ENCODE results near the gene USP15.
"Not testable (repeated sequence)": the region's sequence is repeated elsewhere in the genome, so short reads cannot be mapped to it uniquely, and the experiment has no call there.

Gene USP15

DNA sequence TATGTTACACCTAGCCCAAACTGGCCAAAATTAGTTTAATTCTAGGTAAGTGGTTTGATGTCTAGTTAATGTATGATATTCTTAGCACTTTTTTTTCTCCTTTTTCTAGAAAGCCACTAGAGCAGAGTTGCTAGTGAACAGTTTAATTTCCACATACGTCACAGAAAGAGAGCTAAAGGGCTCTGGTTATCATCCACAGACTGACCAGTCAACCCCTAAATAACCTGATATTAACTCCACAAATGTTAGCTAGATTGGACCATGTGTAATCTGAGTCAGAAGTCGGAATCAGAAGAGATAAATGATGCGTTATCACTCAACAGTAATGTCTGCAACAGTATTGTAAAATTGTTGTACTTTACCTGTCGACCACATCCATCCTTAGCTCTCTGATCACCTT lies 74.9 kb downstream of the USP15 start:
- DNase-seq = no peak
- peaks cover 0 to 18% (median 1%) of the 10 kb centered on the region in 4 donors for H3K4me1 ChIP-seq
- TF ChIP-seq, protein P1, sequence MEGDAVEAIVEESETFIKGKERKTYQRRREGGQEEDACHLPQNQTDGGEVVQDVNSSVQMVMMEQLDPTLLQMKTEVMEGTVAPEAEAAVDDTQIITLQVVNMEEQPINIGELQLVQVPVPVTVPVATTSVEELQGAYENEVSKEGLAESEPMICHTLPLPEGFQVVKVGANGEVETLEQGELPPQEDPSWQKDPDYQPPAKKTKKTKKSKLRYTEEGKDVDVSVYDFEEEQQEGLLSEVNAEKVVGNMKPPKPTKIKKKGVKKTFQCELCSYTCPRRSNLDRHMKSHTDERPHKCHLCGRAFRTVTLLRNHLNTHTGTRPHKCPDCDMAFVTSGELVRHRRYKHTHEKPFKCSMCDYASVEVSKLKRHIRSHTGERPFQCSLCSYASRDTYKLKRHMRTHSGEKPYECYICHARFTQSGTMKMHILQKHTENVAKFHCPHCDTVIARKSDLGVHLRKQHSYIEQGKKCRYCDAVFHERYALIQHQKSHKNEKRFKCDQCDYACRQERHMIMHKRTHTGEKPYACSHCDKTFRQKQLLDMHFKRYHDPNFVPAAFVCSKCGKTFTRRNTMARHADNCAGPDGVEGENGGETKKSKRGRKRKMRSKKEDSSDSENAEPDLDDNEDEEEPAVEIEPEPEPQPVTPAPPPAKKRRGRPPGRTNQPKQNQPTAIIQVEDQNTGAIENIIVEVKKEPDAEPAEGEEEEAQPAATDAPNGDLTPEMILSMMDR (IDR thresholded peaks at IDR 0.05) = no peak
- H3K27ac ChIP-seq = no peak overlapping the region
- H3K4me3 ChIP-seq = no peak overlapping the region
- no peaks in the 10 kb centered on the region for H3K36me3 ChIP-seq
- no peaks in the 10 kb centered on the region for H3K9me3 ChIP-seq
- intact Hi-C loops (cut with DNase I; ENCODE audit: low total_unique reads) = no loop called here
- H3K27me3 ChIP-seq = no peaks in the 10 kb centered on the region

DNA sequence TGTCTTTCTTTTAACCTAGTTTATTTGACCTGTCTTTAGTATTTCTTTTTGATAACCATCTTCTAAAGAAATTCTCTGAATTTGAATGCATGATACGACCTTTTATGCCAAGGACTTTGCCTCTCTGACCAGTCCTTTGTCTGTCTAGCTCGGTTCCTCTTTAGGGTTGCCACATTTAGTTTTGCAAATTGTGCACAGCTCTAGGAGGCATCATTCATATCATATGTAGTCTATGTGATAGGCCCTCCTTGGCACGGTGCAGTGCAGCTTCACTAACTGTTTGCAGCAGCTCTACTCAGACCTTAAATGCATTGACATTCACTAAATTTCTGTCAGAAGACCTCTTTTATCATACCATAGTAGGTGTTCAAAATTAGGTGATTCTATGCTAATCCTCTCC lies 75.6 kb downstream of the USP15 start:
- Histone ChIP-seq H3K27me3 (no peaks in the 10 kb centered on the region), H3K4me3 (no peak overlapping the region), H3K36me3 (no peaks in the 10 kb centered on the region), H3K4me1 (peaks cover 0 to 18% (median 1%) of the 10 kb centered on the region in 4 donors), H3K9me3 (no peaks in the 10 kb centered on the region), H3K27ac (no peak overlapping the region)
- intact Hi-C loops (cut with DNase I; ENCODE audit: low total_unique reads) = no loop called here
- no peak for DNase-seq
- TF ChIP-seq, protein P1 (IDR thresholded peaks at IDR 0.05) = no peak

DNA sequence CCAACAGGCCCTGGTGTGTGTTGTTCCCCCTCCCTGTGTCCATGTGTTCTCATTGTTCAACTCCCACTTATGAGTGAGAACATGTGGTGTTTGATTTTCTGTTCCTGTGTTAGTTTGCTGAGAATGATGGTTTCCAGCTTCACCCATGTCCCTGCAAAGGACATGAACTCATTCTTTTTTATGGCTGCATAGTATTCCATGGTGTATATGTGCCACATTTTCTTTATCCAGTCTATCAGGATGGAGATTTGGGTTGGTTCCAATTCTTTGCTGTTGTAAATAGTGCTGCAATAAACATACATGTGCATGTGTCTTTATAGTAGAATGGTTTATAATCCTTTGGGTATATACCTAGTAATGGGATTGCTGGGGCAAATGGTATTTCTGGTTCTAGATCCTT lies 77.4 kb downstream of the USP15 start:
- H3K4me1 ChIP-seq = peaks cover 0 to 11% (median 1%) of the 10 kb centered on the region in 4 donors
- H3K9me3 ChIP-seq; H3K4me3 ChIP-seq; H3K27me3 ChIP-seq; intact Hi-C loops (cut with DNase I; ENCODE audit: low total_unique reads); H3K36me3 ChIP-seq; DNase-seq; H3K27ac ChIP-seq: not testable (repeated sequence)

DNA sequence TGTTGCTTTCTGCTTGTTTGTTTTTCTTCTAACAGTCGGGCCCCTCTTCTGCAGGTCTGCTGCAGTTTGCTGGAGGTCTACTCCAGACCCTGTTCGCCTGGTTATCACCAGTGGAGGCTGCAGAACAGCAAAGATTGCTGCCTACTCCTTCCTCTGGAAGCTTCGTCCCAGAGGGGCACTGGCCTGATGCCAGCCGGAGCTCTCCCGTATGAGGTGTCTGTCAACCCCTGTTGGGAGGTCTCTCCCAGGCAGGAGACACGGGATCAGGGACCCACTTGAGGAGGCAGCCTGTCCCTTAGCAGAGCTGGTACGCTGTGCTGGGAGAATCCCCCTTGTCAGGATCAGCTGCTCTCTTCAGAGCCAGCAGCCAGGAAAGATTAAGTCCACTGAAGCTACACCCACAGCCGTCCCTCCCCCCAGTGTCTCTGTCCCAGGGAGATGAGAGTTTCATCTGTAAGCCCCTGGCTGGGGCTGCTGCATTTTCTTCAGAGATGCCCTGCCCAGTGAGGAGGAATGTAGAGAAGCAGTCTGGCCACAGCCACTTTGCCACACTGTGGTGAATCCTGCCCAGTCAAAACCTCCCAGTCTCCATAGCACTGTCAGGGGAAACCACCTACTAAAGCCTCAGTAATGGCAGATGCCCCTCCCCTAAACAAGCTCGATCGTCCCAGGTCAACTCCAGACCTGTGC lies 82.6 kb downstream of the USP15 start:
- H3K4me1 ChIP-seq; DNase-seq; H3K9me3 ChIP-seq; H3K27ac ChIP-seq; H3K27me3 ChIP-seq; intact Hi-C loops (cut with DNase I; ENCODE audit: low total_unique reads); H3K4me3 ChIP-seq: not testable (repeated sequence)
- peaks cover 8 to 30% (median 27%) of the 10 kb centered on the region in 3 donors for H3K36me3 ChIP-seq

DNA sequence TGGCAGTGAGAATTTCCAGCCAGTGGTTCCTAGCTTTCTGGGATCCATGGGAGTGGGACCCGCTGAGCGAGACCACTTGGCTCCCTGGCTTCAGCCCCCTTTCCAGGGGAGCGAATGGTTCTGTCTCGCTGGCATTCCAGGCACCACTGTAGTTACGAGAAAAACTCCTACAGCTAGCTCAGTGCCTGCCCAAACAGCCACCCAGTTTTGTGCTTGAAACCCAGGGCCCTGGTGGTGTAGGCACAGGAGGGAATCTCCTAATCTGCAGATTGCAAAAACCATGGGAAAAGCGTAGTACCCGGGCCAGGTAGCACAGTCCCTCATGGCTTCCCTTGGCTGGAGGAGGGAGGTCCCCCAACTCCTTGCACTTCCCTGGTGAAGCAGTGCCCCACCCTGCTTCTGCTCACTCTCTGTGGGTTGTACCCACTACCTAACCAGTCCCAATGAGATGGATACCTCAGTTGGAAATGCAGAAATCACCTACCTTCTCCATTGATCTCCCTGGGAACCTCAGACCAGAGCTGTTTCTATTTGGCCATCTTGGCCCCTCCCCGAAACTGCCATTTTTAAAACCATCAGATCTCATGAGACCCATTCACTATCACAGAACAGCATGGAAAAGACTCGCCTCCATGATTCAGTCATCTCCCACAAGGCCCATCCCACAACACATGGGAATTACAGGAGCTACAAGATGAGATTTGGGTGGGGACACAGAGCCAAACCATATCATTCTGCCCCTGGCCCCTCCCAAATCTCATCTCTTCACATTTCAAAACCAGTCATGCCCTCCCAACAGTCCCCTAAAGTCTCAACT lies 83.3 kb downstream of the USP15 start:
- H3K27me3 ChIP-seq; intact Hi-C loops (cut with DNase I; ENCODE audit: low total_unique reads): not testable (repeated sequence)

DNA sequence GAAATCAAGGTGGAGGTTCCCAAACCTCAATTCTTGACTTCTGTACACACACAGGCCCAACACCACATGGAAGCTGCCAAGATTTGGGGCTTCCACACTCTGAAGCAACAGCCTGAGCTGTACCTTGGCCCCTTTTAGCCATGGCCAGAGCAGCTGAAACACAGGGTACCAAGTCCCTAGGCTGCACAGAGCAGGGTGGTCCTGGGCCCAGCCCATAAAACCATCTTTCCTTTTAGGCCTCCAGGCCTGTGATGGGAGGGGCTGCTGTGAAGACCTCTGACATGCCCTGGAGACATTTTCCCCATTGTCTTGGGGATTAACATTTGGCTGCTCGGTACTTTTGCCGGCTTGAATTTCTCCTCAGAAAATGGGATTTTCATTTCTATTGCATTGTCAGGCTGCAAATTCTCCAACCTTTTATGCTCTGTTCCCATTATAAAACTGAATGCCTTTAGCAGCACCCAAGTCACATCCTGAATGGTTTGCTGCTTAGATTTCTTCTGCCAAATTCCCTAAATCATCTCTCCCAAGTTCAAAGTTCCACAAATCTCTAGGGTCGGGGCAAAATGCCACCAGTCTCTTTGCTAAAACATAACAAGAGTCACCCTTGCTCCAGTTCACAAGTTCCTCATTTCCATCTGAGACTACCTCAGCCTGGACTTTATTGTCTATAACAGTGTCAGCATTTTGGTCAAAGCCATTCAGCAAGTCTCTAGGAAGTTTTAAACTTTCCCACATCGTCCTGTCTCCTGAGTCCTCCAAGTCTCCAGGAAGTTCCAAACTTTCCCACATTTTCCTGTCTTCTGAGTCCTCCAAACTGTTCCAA lies 84.7 kb downstream of the USP15 start:
- H3K27ac ChIP-seq; H3K4me1 ChIP-seq; H3K4me3 ChIP-seq; H3K9me3 ChIP-seq; intact Hi-C loops (cut with DNase I; ENCODE audit: low total_unique reads); DNase-seq; H3K27me3 ChIP-seq: not testable (repeated sequence)
- peaks cover 8 to 30% (median 27%) of the 10 kb centered on the region in 3 donors for H3K36me3 ChIP-seq

More for the DNA sequence above, 83.3 kb downstream of the USP15 start:
- H3K4me1 ChIP-seq, H3K9me3 ChIP-seq, DNase-seq, H3K4me3 ChIP-seq, H3K27ac ChIP-seq: not testable (repeated sequence)
- peaks cover 8 to 30% (median 27%) of the 10 kb centered on the region in 3 donors for H3K36me3 ChIP-seq

DNA sequence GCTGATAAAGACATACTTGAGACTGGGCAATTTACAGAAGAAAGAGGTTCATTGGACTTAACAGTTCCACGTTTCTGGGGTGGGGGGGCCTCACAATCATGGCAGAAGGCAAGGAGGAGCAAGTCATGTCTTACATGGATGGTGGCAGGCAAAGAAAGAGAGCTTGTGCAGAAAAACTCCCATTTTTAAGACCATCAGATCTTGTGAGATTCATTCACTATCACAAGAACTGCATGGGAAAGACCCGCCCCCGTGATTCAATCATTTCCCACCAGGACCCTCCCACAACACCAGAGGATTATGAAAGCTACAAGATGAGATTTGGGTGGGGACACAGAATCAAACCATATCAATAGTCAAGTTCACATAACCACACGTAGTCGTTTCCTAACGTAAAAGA lies 85.5 kb downstream of the USP15 start:
- Histone ChIP-seq H3K27me3 (no peaks in the 10 kb centered on the region), H3K4me3 (no peak overlapping the region), H3K27ac (no peak overlapping the region), H3K9me3 (no peaks in the 10 kb centered on the region), H3K36me3 (peaks cover 8 to 30% (median 27%) of the 10 kb centered on the region in 3 donors), H3K4me1 (peaks cover 0 to 5% (median 0%) of the 10 kb centered on the region in 4 donors)
- intact Hi-C loops (cut with DNase I; ENCODE audit: low total_unique reads) = no loop called here
- TF ChIP-seq, protein P1 (IDR thresholded peaks at IDR 0.05) = no peak
- DNase-seq = no peak
